ENCODE measurements around the gene MSRB3.

GRCh38 chr12:65257986-65258385 lies 20.5 kb upstream of the MSRB3 start:
- TF ChIP-seq CTCF (IDR thresholded peaks at IDR 0.05): no peak
- no peak for TF ChIP-seq POLR2A (IDR thresholded peaks at IDR 0.05)

Data from esophagus squamous epithelium (tissue), 4 donors.